Glutamatergic neuron (in vitro differentiated cells): Measurements from ENCODE around the gene NUDT14. TPM values are rescaled to one million over a fixed set of nuclear protein-coding genes. Genes with fewer than 3 reads are reported as not detected.

Experiments
- DNase-seq: peaks from one replicate; pipeline ENCODE4 v3.0.0; 2022
- H3K27ac Mint-ChIP-seq: one replicate; pipeline ENCODE4 v1.8.0; 2020; ENCODE audit warnings: mild to moderate bottlenecking, mixed read lengths, inconsistent platforms; ENCODE audit not compliant: unreplicated experiment
- H3K27me3 Mint-ChIP-seq: one replicate; pipeline ENCODE4 v1.8.0; 2020; ENCODE audit warnings: mild to moderate bottlenecking, moderate library complexity, mixed read lengths, inconsistent platforms; ENCODE audit not compliant: unreplicated experiment
- H3K36me3 Mint-ChIP-seq: one replicate; pipeline ENCODE4 v1.8.0; 2020; ENCODE audit warnings: mild to moderate bottlenecking, mixed read lengths, inconsistent platforms; ENCODE audit not compliant: unreplicated experiment
- H3K4me1 Mint-ChIP-seq: one replicate; pipeline ENCODE4 v1.8.0; 2020; ENCODE audit warnings: mild to moderate bottlenecking, low read depth, mixed read lengths, inconsistent platforms; ENCODE audit not compliant: unreplicated experiment
- H3K4me3 Mint-ChIP-seq: one replicate; pipeline ENCODE4 v1.8.0; 2020; ENCODE audit warnings: mild to moderate bottlenecking, mixed read lengths, inconsistent platforms; ENCODE audit not compliant: unreplicated experiment
- H3K9me3 Mint-ChIP-seq: one replicate; pipeline ENCODE4 v1.8.0; 2020; ENCODE audit warnings: mild to moderate bottlenecking, moderate library complexity, mixed read lengths, inconsistent platforms; ENCODE audit not compliant: unreplicated experiment
- total RNA-seq: library from RNA; stranded (reverse); fragmentation: NEBNext Ultra II Directional; extraction: Animal tissue kit (Norgen Biotek cat#: 25700); gene quantifications from one replicate; pipeline ENCODE4 v1.2.1, GENCODE V29; 2021; ENCODE audit not compliant: unreplicated experiment
- TF ChIP-seq, protein P1 (sequence below): fragments of 200-600 bp; sonication (generic); IDR thresholded peaks from one replicate; pipeline ENCODE4 v1.5.0; 2021; ENCODE audit not compliant: partially characterized antibody, unreplicated experiment

The NUDT14 gene
- total RNA-seq, 1 donor from 2014 or later: 114 TPM

GRCh38 chr14:105221598-105222178, 40.6 kb upstream of the NUDT14 start:
- DNase-seq: no peak
- Mint-ChIP-seq H3K9me3 (peaks cover 3% of the 10 kb centered on the region), H3K4me1 (peaks cover 7% of the 10 kb centered on the region), H3K27me3 (peaks cover 6% of the 10 kb centered on the region), H3K27ac (no peak overlapping the region), H3K4me3 (no peak overlapping the region), H3K36me3 (peaks cover 7% of the 10 kb centered on the region)
- TF ChIP-seq, protein P1, sequence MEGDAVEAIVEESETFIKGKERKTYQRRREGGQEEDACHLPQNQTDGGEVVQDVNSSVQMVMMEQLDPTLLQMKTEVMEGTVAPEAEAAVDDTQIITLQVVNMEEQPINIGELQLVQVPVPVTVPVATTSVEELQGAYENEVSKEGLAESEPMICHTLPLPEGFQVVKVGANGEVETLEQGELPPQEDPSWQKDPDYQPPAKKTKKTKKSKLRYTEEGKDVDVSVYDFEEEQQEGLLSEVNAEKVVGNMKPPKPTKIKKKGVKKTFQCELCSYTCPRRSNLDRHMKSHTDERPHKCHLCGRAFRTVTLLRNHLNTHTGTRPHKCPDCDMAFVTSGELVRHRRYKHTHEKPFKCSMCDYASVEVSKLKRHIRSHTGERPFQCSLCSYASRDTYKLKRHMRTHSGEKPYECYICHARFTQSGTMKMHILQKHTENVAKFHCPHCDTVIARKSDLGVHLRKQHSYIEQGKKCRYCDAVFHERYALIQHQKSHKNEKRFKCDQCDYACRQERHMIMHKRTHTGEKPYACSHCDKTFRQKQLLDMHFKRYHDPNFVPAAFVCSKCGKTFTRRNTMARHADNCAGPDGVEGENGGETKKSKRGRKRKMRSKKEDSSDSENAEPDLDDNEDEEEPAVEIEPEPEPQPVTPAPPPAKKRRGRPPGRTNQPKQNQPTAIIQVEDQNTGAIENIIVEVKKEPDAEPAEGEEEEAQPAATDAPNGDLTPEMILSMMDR: no peak

GRCh38 chr14:105220699-105221597, 39.8 kb upstream of the NUDT14 start:
- Mint-ChIP-seq H3K27me3 (peaks cover 6% of the 10 kb centered on the region), H3K36me3 (peaks cover 7% of the 10 kb centered on the region), H3K9me3 (peaks cover 3% of the 10 kb centered on the region), H3K4me3 (no peak overlapping the region), H3K4me1 (peaks cover 7% of the 10 kb centered on the region), H3K27ac (no peak overlapping the region)
- TF ChIP-seq, protein P1: no peak
- DNase-seq: peak; percentile 9

GRCh38 chr14:105219753-105220152, 38.6 kb upstream of the NUDT14 start:
- Mint-ChIP-seq H3K9me3 (peaks cover 5% of the 10 kb centered on the region), H3K36me3 (peaks cover 7% of the 10 kb centered on the region), H3K27me3 (peaks cover 11% of the 10 kb centered on the region), H3K4me1 (peaks cover 13% of the 10 kb centered on the region), H3K4me3 (no peak overlapping the region), H3K27ac (no peak overlapping the region)
- no peak for DNase-seq
- TF ChIP-seq, protein P1: no peak

- H3K36me3 Mint-ChIP-seq: peaks cover 7% of the 10 kb centered on the region
- no peak overlapping the region for H3K4me3 Mint-ChIP-seq
- peaks cover 11% of the 10 kb centered on the region for H3K27me3 Mint-ChIP-seq
- H3K27ac Mint-ChIP-seq: no peak overlapping the region
- DNase-seq: no peak
- H3K4me1 Mint-ChIP-seq: peaks cover 13% of the 10 kb centered on the region
- peaks cover 5% of the 10 kb centered on the region for H3K9me3 Mint-ChIP-seq
- TF ChIP-seq, protein P1: no peak
Measured at GRCh38 chr14:105219043-105219612, 38.0 kb upstream of the NUDT14 start.
